ENCODE measurements around the gene FBXW7.

FBXW7 gene

GRCh38 chr4:152334931-152335330 is 201.0 kb downstream of the FBXW7 start:
- Histone ChIP-seq H4K8ac (ENCODE audit: low read depth, low read length) (no peak overlapping the region), H4K5ac (ENCODE audit: low read length) (no peak overlapping the region), H3K27me3 (ENCODE audit: insufficient read depth, low read length, poor library complexity) (no peaks in the 10 kb centered on the region), H3K4me1 (ENCODE audit: control insufficient read depth, low read depth, low read length) (no peaks in the 10 kb centered on the region), H3K79me1 (ENCODE audit: low read length) (no peaks in the 10 kb centered on the region), H3K4ac (ENCODE audit: low read depth, low read length) (no peak overlapping the region), H2BK15ac (replicated peaks; ENCODE audit: low read depth) (no peak overlapping the region), H2BK120ac (ENCODE audit: low read depth, low read length) (no peak overlapping the region), H3K23ac (ENCODE audit: low read length) (no peak overlapping the region), H2AK5ac (ENCODE audit: low read length) (no peak overlapping the region), H2BK5ac (ENCODE audit: low read length) (no peak overlapping the region), H3K18ac (ENCODE audit: low read length) (no peak overlapping the region), H3K56ac (ENCODE audit: low read length) (no peak overlapping the region), H3K27ac (ENCODE audit: low read depth, low read length) (no peak overlapping the region), H3K4me3 (ENCODE audit: low read length) (no peak overlapping the region), H3K4me2 (ENCODE audit: low read length) (no peak overlapping the region), H3K36me3 (ENCODE audit: control insufficient read depth, insufficient read depth, low read length) (no peaks in the 10 kb centered on the region), H3K79me2 (ENCODE audit: control insufficient read depth, insufficient read depth, low read length) (no peaks in the 10 kb centered on the region), H3K9ac (ENCODE audit: low read length) (no peak overlapping the region)
- WGBS (ENCODE audit: extremely low coverage, insufficient coverage, low lambda C conversion rate) = no CpG with 5 or more reads among the region's 3 CpGs
- DNase-seq = no peak

- DNase-seq = no peak
- H2AK5ac ChIP-seq (ENCODE audit: low read length) = no peak overlapping the region
- no peak overlapping the region for H3K4me3 ChIP-seq (ENCODE audit: low read length)
- H3K27ac ChIP-seq (ENCODE audit: low read depth, low read length) = no peak overlapping the region
- H3K36me3 ChIP-seq (ENCODE audit: control insufficient read depth, insufficient read depth, low read length) = no peaks in the 10 kb centered on the region
- no peak overlapping the region for H3K4ac ChIP-seq (ENCODE audit: low read depth, low read length)
- no peaks in the 10 kb centered on the region for H3K27me3 ChIP-seq (ENCODE audit: insufficient read depth, low read length, poor library complexity)
- no peak overlapping the region for H3K23ac ChIP-seq (ENCODE audit: low read length)
- no peak overlapping the region for H3K4me2 ChIP-seq (ENCODE audit: low read length)
- H2BK5ac ChIP-seq (ENCODE audit: low read length) = no peak overlapping the region
- no peak overlapping the region for H2BK15ac ChIP-seq (replicated peaks; ENCODE audit: low read depth)
- no CpG with 5 or more reads among the region's 2 CpGs for WGBS (ENCODE audit: extremely low coverage, insufficient coverage, low lambda C conversion rate)
- no peak overlapping the region for H3K56ac ChIP-seq (ENCODE audit: low read length)
- H3K4me1 ChIP-seq (ENCODE audit: control insufficient read depth, low read depth, low read length) = no peaks in the 10 kb centered on the region
- H4K8ac ChIP-seq (ENCODE audit: low read depth, low read length) = no peak overlapping the region
- H3K9ac ChIP-seq (ENCODE audit: low read length) = no peak overlapping the region
- no peaks in the 10 kb centered on the region for H3K79me1 ChIP-seq (ENCODE audit: low read length)
- H3K79me2 ChIP-seq (ENCODE audit: control insufficient read depth, insufficient read depth, low read length) = no peaks in the 10 kb centered on the region
- no peak overlapping the region for H2BK120ac ChIP-seq (ENCODE audit: low read depth, low read length)
- H3K18ac ChIP-seq (ENCODE audit: low read length) = no peak overlapping the region
- H4K5ac ChIP-seq (ENCODE audit: low read length) = no peak overlapping the region
Observed at GRCh38 chr4:152331042-152331441, 204.8 kb downstream of the FBXW7 start.

- H2BK15ac ChIP-seq (replicated peaks; ENCODE audit: low read depth) = no peak overlapping the region
- peak; percentile 43 for DNase-seq
- H3K27me3 ChIP-seq (ENCODE audit: insufficient read depth, low read length, poor library complexity) = no peaks in the 10 kb centered on the region
Observed at GRCh38 chr4:152328582-152328981, 207.3 kb downstream of the FBXW7 start.

GRCh38 chr4:152327606-152328453 is 208.1 kb downstream of the FBXW7 start:
- Histone ChIP-seq H2BK5ac (ENCODE audit: low read length) (no peak overlapping the region), H3K56ac (ENCODE audit: low read length) (no peak overlapping the region), H2BK15ac (replicated peaks; ENCODE audit: low read depth) (no peak overlapping the region), H3K23ac (ENCODE audit: low read length) (no peak overlapping the region), H3K27me3 (ENCODE audit: insufficient read depth, low read length, poor library complexity) (no peaks in the 10 kb centered on the region), H3K27ac (ENCODE audit: low read depth, low read length) (no peak overlapping the region), H3K4me1 (ENCODE audit: control insufficient read depth, low read depth, low read length) (no peaks in the 10 kb centered on the region), H3K4ac (ENCODE audit: low read depth, low read length) (no peak overlapping the region), H4K8ac (ENCODE audit: low read depth, low read length) (no peak overlapping the region), H2AK5ac (ENCODE audit: low read length) (no peak overlapping the region), H2BK120ac (ENCODE audit: low read depth, low read length) (no peak overlapping the region), H3K79me1 (ENCODE audit: low read length) (no peaks in the 10 kb centered on the region), H3K79me2 (ENCODE audit: control insufficient read depth, insufficient read depth, low read length) (no peaks in the 10 kb centered on the region), H3K36me3 (ENCODE audit: control insufficient read depth, insufficient read depth, low read length) (no peaks in the 10 kb centered on the region), H3K4me2 (ENCODE audit: low read length) (no peak overlapping the region), H3K18ac (ENCODE audit: low read length) (no peak overlapping the region), H4K5ac (ENCODE audit: low read length) (no peak overlapping the region), H3K4me3 (ENCODE audit: low read length) (no peak overlapping the region), H3K9ac (ENCODE audit: low read length) (no peak overlapping the region)
- no CpG with 5 or more reads among the region's 6 CpGs for WGBS (ENCODE audit: extremely low coverage, insufficient coverage, low lambda C conversion rate)
- DNase-seq = no peak

More at GRCh38 chr4:152328582-152328981, 207.3 kb downstream of the FBXW7 start:
- H2AK5ac ChIP-seq (ENCODE audit: low read length) = no peak overlapping the region
- no peak overlapping the region for H3K4ac ChIP-seq (ENCODE audit: low read depth, low read length)
- H2BK5ac ChIP-seq (ENCODE audit: low read length) = no peak overlapping the region
- no peaks in the 10 kb centered on the region for H3K79me1 ChIP-seq (ENCODE audit: low read length)
- H3K4me2 ChIP-seq (ENCODE audit: low read length) = no peak overlapping the region
- no peak overlapping the region for H3K23ac ChIP-seq (ENCODE audit: low read length)
- no peak overlapping the region for H4K8ac ChIP-seq (ENCODE audit: low read depth, low read length)
- no peaks in the 10 kb centered on the region for H3K4me1 ChIP-seq (ENCODE audit: control insufficient read depth, low read depth, low read length)
- H3K9ac ChIP-seq (ENCODE audit: low read length) = no peak overlapping the region
- no peak overlapping the region for H3K4me3 ChIP-seq (ENCODE audit: low read length)
- no peak overlapping the region for H3K27ac ChIP-seq (ENCODE audit: low read depth, low read length)
- H3K36me3 ChIP-seq (ENCODE audit: control insufficient read depth, insufficient read depth, low read length) = no peaks in the 10 kb centered on the region
- no peaks in the 10 kb centered on the region for H3K79me2 ChIP-seq (ENCODE audit: control insufficient read depth, insufficient read depth, low read length)
- no peak overlapping the region for H2BK120ac ChIP-seq (ENCODE audit: low read depth, low read length)
- no peak overlapping the region for H3K18ac ChIP-seq (ENCODE audit: low read length)
- no CpG with 5 or more reads among the region's 1 CpG for WGBS (ENCODE audit: extremely low coverage, insufficient coverage, low lambda C conversion rate)
- no peak overlapping the region for H3K56ac ChIP-seq (ENCODE audit: low read length)
- no peak overlapping the region for H4K5ac ChIP-seq (ENCODE audit: low read length)

GRCh38 chr4:152325831-152326230 is 210.1 kb downstream of the FBXW7 start:
- Histone ChIP-seq H3K9ac (ENCODE audit: low read length) (no peak overlapping the region), H2AK5ac (ENCODE audit: low read length) (no peak overlapping the region), H2BK5ac (ENCODE audit: low read length) (no peak overlapping the region), H3K4ac (ENCODE audit: low read depth, low read length) (no peak overlapping the region), H3K36me3 (ENCODE audit: control insufficient read depth, insufficient read depth, low read length) (no peaks in the 10 kb centered on the region), H3K27ac (ENCODE audit: low read depth, low read length) (no peak overlapping the region), H3K27me3 (ENCODE audit: insufficient read depth, low read length, poor library complexity) (no peaks in the 10 kb centered on the region), H3K4me1 (ENCODE audit: control insufficient read depth, low read depth, low read length) (no peaks in the 10 kb centered on the region), H3K79me2 (ENCODE audit: control insufficient read depth, insufficient read depth, low read length) (no peaks in the 10 kb centered on the region), H4K5ac (ENCODE audit: low read length) (no peak overlapping the region), H3K56ac (ENCODE audit: low read length) (no peak overlapping the region), H3K79me1 (ENCODE audit: low read length) (no peaks in the 10 kb centered on the region), H3K4me2 (ENCODE audit: low read length) (no peak overlapping the region), H3K23ac (ENCODE audit: low read length) (no peak overlapping the region), H3K4me3 (ENCODE audit: low read length) (no peak overlapping the region), H2BK120ac (ENCODE audit: low read depth, low read length) (no peak overlapping the region), H3K18ac (ENCODE audit: low read length) (no peak overlapping the region), H2BK15ac (replicated peaks; ENCODE audit: low read depth) (no peak overlapping the region), H4K8ac (ENCODE audit: low read depth, low read length) (no peak overlapping the region)
- no peak for DNase-seq
- no CpG with 5 or more reads among the region's 5 CpGs for WGBS (ENCODE audit: extremely low coverage, insufficient coverage, low lambda C conversion rate)

GRCh38 chr4:152323221-152323620 is 212.7 kb downstream of the FBXW7 start:
- Histone ChIP-seq H3K36me3 (ENCODE audit: control insufficient read depth, insufficient read depth, low read length) (no peaks in the 10 kb centered on the region), H3K27me3 (ENCODE audit: insufficient read depth, low read length, poor library complexity) (no peaks in the 10 kb centered on the region), H2BK5ac (ENCODE audit: low read length) (no peak overlapping the region), H3K79me2 (ENCODE audit: control insufficient read depth, insufficient read depth, low read length) (no peaks in the 10 kb centered on the region), H3K4me2 (ENCODE audit: low read length) (no peak overlapping the region), H3K56ac (ENCODE audit: low read length) (no peak overlapping the region), H2AK5ac (ENCODE audit: low read length) (no peak overlapping the region), H3K23ac (ENCODE audit: low read length) (no peak overlapping the region), H3K4me3 (ENCODE audit: low read length) (no peak overlapping the region), H3K9ac (ENCODE audit: low read length) (no peak overlapping the region), H3K79me1 (ENCODE audit: low read length) (no peaks in the 10 kb centered on the region), H3K4ac (ENCODE audit: low read depth, low read length) (no peak overlapping the region), H3K4me1 (ENCODE audit: control insufficient read depth, low read depth, low read length) (no peaks in the 10 kb centered on the region), H3K18ac (ENCODE audit: low read length) (no peak overlapping the region), H4K8ac (ENCODE audit: low read depth, low read length) (no peak overlapping the region), H2BK120ac (ENCODE audit: low read depth, low read length) (no peak overlapping the region), H3K27ac (ENCODE audit: low read depth, low read length) (no peak overlapping the region), H2BK15ac (replicated peaks; ENCODE audit: low read depth) (no peak overlapping the region), H4K5ac (ENCODE audit: low read length) (no peak overlapping the region)
- DNase-seq = no peak
- WGBS (ENCODE audit: extremely low coverage, insufficient coverage, low lambda C conversion rate) = no CpG with 5 or more reads among the region's 1 CpG
